K562 (cell line): Measurements from ENCODE around the gene FITM1. TPM values are rescaled to one million over a fixed set of nuclear protein-coding genes. Genes with fewer than 3 reads are reported as not detected.

Source experiments
- HDGF ChIP-seq: fragments of 450-650 bp; IDR thresholded peaks from 2 replicates; pipeline ENCODE4 v1.6.1; 2016
- HIVEP1 ChIP-seq: fragments of 250-450 bp; sonication (Bioruptor Pico); IDR thresholded peaks from 2 replicates; pipeline ENCODE4 v1.4.0; 2020; ENCODE audit warnings: mild to moderate bottlenecking
- MEF2D ChIP-seq: conservative IDR thresholded peaks from 2 replicates; pipeline ENCODE4 v1.6.1; 2016; ENCODE audit warnings: low read depth, missing genetic modification characterization, missing compliant biosample characterization
- MXI1 ChIP-seq: IDR thresholded peaks from 2 replicates; pipeline ENCODE4 v1.6.1; 2011; ENCODE audit warnings: low read depth, mild to moderate bottlenecking, improper control_type of control experiment, low read length
- MYBL2 ChIP-seq, 2 experiments: fragments of 450-650 bp in 1 of 2; sonication (generic) in 1 of 2; formaldehyde crosslinking in 1 of 2; IDR thresholded peaks; 2 replicates each; pipeline versions ENCODE4 v1.6.1 to v1.8.1; 2017 to 2022; ENCODE audit warnings: borderline replicate concordance in 1 of 2, inconsistent platforms in 1 of 2, low read depth in 1 of 2, mild to moderate bottlenecking in 1 of 2, missing genetic modification reagents in 1 of 2, moderate library complexity in 1 of 2
- TCF3 ChIP-seq: sonication (generic); formaldehyde crosslinking; IDR thresholded peaks from 2 replicates; pipeline ENCODE4 v1.4.0; 2020; ENCODE audit warnings: mild to moderate bottlenecking, missing genetic modification reagents
- ZNF224 ChIP-seq: sonication (generic); formaldehyde crosslinking; IDR thresholded peaks from 2 replicates; pipeline ENCODE4 v1.8.0; 2022; ENCODE audit warnings: mild to moderate bottlenecking, missing genetic modification reagents
- ZNF778 ChIP-seq: fragments of 450-650 bp; formaldehyde crosslinking; IDR thresholded peaks from 2 replicates; pipeline ENCODE4 v1.4.0; 2020; ENCODE audit warnings: mild to moderate bottlenecking, moderate library complexity
- polyA plus RNA-seq, 8 experiments: library from polyadenylated mRNA; depleted of rRNA in 4 of 8; stranded (reverse) in 5 of 8; unstranded in 3 of 8; fragments of >200 nt; fragmentation: Nextera tagmentation in 2 of 8; fragmentation: Illumina TruSeq in 1 of 8; extraction: Ambion mirVana in 2 of 8; extraction: Trizol in 1 of 8; gene quantifications; 2 replicates each; pipeline versions ENCODE4 v1.2.1 to v1.2.3, GENCODE V29; 2011 to 2014; ENCODE audit warnings: inconsistent platforms in 1 of 8, missing spikeins in 1 of 8
- total RNA-seq, 7 experiments: library from RNA; depleted of rRNA in 6 of 7; stranded (reverse); fragments of >200 nt in 6 of 7; fragmentation: Illumina TruSeq in 2 of 7; extraction: Trizol in 2 of 7; gene quantifications; 2 replicates each; pipeline versions ENCODE4 v1.2.1 to v1.2.3, GENCODE V29; 2011 to 2021; ENCODE audit warnings: low replicate concordance in 1 of 7
- TF ChIP-seq, protein P1 (sequence below): sonication (generic); formaldehyde crosslinking; IDR thresholded peaks from 2 replicates; pipeline ENCODE4 v1.8.1; 2023; ENCODE audit warnings: mild to moderate bottlenecking, missing genetic modification reagents
- TF ChIP-seq, protein P2 (sequence below): fragments of 250-450 bp; sonication (Bioruptor Pico); IDR thresholded peaks from 2 replicates; pipeline ENCODE4 v1.4.0; 2020; ENCODE audit warnings: mild to moderate bottlenecking, moderate library complexity, borderline replicate concordance
- TF ChIP-seq, protein P3 (sequence below), 2 experiments: fragments of 450-650 bp; IDR thresholded peaks; 2 replicates each; pipeline ENCODE4 v1.6.1; 2016
- TF ChIP-seq, protein P4 (sequence below), 3 experiments: fragments of 200-800 bp in 1 of 3; fragments of 250-450 bp in 1 of 3; fragments of 450-650 bp in 1 of 3; sonication (Bioruptor Pico) in 1 of 3; sonication (Bioruptor generic) in 1 of 3; formaldehyde crosslinking in 1 of 3; IDR thresholded peaks; 2 replicates each; pipeline versions ENCODE4 v1.6.1 to v1.8.0; 2016 to 2022; ENCODE audit warnings: mild to moderate bottlenecking in 2 of 3, missing genetic modification characterization in 2 of 3, missing compliant biosample characterization in 1 of 3, moderate library complexity in 1 of 3
- TF ChIP-seq, protein P5 (sequence below): fragments of 250-450 bp; sonication (Bioruptor Pico); IDR thresholded peaks from 2 replicates; pipeline ENCODE4 v1.5.0; 2021

FITM1 gene
- total and polyA plus RNA-seq, 9 of the 15 experiments (the other 6 are each of a cell fraction or from before 2014, with no cell fraction given) = 0.09 to 0.20 TPM; not detected in 7

DNA sequence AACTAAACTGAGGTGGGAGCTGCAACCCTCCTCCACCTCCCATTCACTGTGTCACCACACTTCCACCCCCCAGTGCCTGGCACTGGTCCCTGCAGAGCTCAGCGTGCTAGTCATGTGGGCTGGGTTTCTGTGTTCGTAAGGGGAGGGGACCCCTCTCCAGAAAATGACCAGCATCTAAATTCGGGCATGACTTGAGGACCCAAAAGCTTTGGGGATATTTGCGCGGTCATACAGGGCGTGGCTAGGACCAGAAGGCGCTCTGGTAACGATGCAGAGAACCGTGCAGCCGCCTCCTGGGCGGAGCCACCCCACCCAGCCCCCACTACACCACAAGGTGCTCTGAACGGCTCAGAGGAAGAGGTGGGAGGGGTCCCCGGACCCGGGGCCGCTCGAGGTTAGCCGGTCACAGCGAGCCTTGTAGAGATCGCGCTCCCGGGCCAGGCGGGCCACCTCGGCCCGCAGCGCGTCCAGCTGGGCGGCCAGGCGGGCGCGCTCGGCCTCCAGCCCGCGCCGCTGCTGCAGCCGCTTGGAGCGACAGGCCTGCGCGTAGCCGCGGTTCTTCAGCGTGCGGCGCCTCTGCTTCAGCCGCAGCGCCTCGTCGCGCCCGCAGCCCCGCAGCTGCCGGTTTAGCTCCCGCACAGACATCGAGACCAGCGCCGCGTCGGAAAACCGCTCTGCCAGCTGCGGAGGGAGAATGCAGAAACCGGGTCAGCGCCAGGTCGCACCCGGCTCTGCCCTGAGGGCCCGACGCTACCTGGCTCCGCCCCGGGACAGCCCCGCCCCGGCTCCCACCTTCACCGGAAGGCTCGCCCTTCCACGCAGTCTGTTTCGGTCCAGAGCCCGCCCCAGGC is 49.3 kb upstream of the FITM1 start (continued):
- TF ChIP-seq MXI1 = no peak
- TF ChIP-seq, protein P1, sequence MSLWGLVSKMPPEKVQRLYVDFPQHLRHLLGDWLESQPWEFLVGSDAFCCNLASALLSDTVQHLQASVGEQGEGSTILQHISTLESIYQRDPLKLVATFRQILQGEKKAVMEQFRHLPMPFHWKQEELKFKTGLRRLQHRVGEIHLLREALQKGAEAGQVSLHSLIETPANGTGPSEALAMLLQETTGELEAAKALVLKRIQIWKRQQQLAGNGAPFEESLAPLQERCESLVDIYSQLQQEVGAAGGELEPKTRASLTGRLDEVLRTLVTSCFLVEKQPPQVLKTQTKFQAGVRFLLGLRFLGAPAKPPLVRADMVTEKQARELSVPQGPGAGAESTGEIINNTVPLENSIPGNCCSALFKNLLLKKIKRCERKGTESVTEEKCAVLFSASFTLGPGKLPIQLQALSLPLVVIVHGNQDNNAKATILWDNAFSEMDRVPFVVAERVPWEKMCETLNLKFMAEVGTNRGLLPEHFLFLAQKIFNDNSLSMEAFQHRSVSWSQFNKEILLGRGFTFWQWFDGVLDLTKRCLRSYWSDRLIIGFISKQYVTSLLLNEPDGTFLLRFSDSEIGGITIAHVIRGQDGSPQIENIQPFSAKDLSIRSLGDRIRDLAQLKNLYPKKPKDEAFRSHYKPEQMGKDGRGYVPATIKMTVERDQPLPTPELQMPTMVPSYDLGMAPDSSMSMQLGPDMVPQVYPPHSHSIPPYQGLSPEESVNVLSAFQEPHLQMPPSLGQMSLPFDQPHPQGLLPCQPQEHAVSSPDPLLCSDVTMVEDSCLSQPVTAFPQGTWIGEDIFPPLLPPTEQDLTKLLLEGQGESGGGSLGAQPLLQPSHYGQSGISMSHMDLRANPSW = no peak
- no peak for TF ChIP-seq HIVEP1 (CRISPR knock-in tag)
- TF ChIP-seq, protein P2, sequence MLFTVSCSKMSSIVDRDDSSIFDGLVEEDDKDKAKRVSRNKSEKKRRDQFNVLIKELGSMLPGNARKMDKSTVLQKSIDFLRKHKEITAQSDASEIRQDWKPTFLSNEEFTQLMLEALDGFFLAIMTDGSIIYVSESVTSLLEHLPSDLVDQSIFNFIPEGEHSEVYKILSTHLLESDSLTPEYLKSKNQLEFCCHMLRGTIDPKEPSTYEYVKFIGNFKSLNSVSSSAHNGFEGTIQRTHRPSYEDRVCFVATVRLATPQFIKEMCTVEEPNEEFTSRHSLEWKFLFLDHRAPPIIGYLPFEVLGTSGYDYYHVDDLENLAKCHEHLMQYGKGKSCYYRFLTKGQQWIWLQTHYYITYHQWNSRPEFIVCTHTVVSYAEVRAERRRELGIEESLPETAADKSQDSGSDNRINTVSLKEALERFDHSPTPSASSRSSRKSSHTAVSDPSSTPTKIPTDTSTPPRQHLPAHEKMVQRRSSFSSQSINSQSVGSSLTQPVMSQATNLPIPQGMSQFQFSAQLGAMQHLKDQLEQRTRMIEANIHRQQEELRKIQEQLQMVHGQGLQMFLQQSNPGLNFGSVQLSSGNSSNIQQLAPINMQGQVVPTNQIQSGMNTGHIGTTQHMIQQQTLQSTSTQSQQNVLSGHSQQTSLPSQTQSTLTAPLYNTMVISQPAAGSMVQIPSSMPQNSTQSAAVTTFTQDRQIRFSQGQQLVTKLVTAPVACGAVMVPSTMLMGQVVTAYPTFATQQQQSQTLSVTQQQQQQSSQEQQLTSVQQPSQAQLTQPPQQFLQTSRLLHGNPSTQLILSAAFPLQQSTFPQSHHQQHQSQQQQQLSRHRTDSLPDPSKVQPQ (CRISPR knock-in tag) = no peak
- no peak for TF ChIP-seq ZNF778 (CRISPR knock-in tag)
- TF ChIP-seq, protein P3, sequence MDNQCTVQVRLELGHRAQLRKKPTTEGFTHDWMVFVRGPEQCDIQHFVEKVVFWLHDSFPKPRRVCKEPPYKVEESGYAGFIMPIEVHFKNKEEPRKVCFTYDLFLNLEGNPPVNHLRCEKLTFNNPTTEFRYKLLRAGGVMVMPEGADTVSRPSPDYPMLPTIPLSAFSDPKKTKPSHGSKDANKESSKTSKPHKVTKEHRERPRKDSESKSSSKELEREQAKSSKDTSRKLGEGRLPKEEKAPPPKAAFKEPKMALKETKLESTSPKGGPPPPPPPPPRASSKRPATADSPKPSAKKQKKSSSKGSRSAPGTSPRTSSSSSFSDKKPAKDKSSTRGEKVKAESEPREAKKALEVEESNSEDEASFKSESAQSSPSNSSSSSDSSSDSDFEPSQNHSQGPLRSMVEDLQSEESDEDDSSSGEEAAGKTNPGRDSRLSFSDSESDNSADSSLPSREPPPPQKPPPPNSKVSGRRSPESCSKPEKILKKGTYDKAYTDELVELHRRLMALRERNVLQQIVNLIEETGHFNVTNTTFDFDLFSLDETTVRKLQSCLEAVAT (IDR thresholded peaks at IDR 0.05) = no peak
- TF ChIP-seq MEF2D (tag) = no peak
- no peak for TF ChIP-seq HDGF
- TF ChIP-seq TCF3 (CRISPR knock-in tag) = no peak
- TF ChIP-seq MYBL2 (IDR thresholded peaks at IDR 0.05; ENCODE audit: low read depth) = no peak
- TF ChIP-seq MYBL2 (CRISPR knock-in tag; IDR thresholded peaks at IDR 0.05; ENCODE audit: borderline replicate concordance) = no peak
- TF ChIP-seq, protein P4, sequence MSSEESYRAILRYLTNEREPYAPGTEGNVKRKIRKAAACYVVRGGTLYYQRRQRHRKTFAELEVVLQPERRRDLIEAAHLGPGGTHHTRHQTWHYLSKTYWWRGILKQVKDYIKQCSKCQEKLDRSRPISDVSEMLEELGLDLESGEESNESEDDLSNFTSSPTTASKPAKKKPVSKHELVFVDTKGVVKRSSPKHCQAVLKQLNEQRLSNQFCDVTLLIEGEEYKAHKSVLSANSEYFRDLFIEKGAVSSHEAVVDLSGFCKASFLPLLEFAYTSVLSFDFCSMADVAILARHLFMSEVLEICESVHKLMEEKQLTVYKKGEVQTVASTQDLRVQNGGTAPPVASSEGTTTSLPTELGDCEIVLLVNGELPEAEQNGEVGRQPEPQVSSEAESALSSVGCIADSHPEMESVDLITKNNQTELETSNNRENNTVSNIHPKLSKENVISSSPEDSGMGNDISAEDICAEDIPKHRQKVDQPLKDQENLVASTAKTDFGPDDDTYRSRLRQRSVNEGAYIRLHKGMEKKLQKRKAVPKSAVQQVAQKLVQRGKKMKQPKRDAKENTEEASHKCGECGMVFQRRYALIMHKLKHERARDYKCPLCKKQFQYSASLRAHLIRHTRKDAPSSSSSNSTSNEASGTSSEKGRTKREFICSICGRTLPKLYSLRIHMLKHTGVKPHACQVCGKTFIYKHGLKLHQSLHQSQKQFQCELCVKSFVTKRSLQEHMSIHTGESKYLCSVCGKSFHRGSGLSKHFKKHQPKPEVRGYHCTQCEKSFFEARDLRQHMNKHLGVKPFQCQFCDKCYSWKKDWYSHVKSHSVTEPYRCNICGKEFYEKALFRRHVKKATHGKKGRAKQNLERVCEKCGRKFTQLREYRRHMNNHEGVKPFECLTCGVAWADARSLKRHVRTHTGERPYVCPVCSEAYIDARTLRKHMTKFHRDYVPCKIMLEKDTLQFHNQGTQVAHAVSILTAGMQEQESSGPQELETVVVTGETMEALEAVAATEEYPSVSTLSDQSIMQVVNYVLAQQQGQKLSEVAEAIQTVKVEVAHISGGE (CRISPR knock-in tag; IDR thresholded peaks at IDR 0.05) = no peak
- TF ChIP-seq, protein P5, sequence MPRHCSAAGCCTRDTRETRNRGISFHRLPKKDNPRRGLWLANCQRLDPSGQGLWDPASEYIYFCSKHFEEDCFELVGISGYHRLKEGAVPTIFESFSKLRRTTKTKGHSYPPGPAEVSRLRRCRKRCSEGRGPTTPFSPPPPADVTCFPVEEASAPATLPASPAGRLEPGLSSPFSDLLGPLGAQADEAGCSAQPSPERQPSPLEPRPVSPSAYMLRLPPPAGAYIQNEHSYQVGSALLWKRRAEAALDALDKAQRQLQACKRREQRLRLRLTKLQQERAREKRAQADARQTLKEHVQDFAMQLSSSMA (CRISPR knock-in tag) = no peak
- TF ChIP-seq ZNF224 = no peak
